ENCODE data around the gene SNTB2. TPM values are rescaled to one million over a fixed set of nuclear protein-coding genes. Genes with fewer than 3 reads are reported as not detected.

Gene SNTB2
- total and polyA plus RNA-seq, 4 donors, result 2.1 to 7.8 (median 4.1) TPM

DNA sequence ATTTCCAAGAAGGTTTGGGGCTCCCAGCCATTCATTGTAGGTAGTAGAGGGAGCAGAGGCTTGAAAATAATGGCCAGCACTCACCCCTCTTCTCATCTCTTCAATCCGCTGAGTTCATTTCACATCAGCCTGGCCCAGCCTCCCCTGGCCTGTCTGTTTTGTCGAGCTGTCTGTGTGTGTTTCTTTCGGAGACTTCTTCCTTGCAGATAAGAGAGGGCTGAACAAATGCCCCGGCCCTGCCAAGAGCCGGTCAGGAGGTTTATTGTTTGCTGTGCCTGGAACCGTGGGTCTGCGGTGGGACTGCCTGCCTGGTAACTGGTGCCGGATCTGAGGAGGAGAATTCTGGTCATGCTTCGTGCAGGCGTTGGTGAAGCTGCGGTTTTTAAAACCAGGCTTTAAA is 127.6 kb downstream of the SNTB2 start (continued):
- TF ChIP-seq REST (IDR thresholded peaks at IDR 0.05) (no peak), YY1 (IDR thresholded peaks at IDR 0.05) (no peak)

DNA sequence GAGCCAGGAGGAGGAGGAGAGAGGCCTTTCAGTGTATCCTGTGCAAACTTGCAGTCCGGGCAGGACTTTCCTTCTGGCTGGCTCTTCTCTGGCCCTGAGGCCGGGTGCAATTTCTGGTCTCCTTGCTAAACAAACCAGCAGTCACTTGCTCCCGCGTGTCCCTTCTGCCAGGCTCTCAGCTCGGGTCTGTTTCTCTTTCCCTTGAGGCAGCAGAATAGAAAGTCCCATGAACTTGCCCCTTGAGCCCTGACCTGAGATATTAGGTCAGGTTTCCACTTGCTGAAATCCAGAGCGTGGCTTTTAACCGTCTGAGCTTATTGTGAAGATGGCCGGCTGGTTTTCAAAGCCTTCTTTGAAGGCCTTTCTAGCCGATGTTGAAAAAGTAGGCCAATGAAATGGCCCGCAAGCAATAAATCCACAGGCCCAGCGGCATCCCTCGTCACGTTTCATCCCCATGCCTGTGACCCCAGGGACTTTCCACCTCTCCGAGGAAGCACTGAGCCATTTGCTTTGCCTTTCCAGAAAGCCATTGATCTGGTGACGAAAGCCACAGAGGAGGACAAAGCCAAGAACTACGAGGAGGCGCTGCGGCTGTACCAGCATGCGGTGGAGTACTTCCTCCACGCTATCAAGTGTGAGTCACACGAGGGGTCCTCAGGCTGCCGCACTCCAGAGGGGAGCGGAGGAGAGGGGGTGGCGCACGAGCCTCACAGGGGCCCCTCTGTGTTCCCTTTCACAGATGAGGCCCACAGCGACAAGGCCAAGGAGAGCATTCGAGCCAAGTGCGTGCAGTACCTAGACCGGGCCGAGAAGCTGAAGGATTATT is 128.7 kb downstream of the SNTB2 start:
- 39% methylated on average over 30 of the region's 30 CpGs for WGBS
- no peaks in the 10 kb centered on the region for H3K27me3 ChIP-seq (ENCODE audit: control insufficient read depth in 4 of 4, insufficient read depth in 4 of 4, low read length in 3 of 4)
- no peak for DNase-seq (ENCODE audit: low spot score)
- peaks cover 16 to 67% (median 52%) of the 10 kb centered on the region in 4 donors for H3K4me1 ChIP-seq (ENCODE audit: control insufficient read depth in 4 of 4, insufficient read depth in 4 of 4, low read length in 3 of 4)
- TF ChIP-seq HNF4G (IDR thresholded peaks at IDR 0.05) (peak; percentile 22), JUND (IDR thresholded peaks at IDR 0.05) (peak in 1 of 2 donors; percentile 9), YY1 (IDR thresholded peaks at IDR 0.05) (peak; percentile 83), TAF1 (conservative IDR thresholded peaks at IDR 0.05) (no peak), RAD21 (IDR thresholded peaks at IDR 0.05) (peak in 1 of 2 donors; percentile 32), RXRA (IDR thresholded peaks at IDR 0.05) (peak; percentile 76 to 82), MAX (IDR thresholded peaks at IDR 0.05) (peak; percentile 77), ATF3 (IDR thresholded peaks at IDR 0.05) (peak; percentile 62), NR2F2 (IDR thresholded peaks at IDR 0.05) (peak; percentile 43), HNF4A (conservative IDR thresholded peaks at IDR 0.05) (peak; percentile 67 to 80), SP1 (IDR thresholded peaks at IDR 0.05) (peak; percentile 72), REST (IDR thresholded peaks at IDR 0.05) (peak; percentile 89), EGR1 (IDR thresholded peaks at IDR 0.05; ENCODE audit: low read depth in 2 of 2) (no peak), ZBTB33 (IDR thresholded peaks at IDR 0.05) (peak; percentile 44), GABPA (IDR thresholded peaks at IDR 0.05 in 1 of 2, conservative IDR thresholded peaks at IDR 0.05 in 1 of 2) (no peak)
- no peaks in the 10 kb centered on the region for H3K9me3 ChIP-seq (ENCODE audit: control insufficient read depth in 4 of 4, low read length in 3 of 4)
- H3K27ac ChIP-seq (ENCODE audit: low read depth in 1 of 2, low read length in 2 of 2), result peak overlapping the region; percentile 75 to 80
- no peak overlapping the region for H3K9ac ChIP-seq (ENCODE audit: low read depth in 1 of 2, low read length in 2 of 2)
- no peak overlapping the region for H3K4me3 ChIP-seq (ENCODE audit: low read depth in 1 of 3, low read length in 3 of 3)
- peaks cover 17 to 25% (median 20%) of the 10 kb centered on the region in 4 donors for H3K36me3 ChIP-seq (ENCODE audit: control insufficient read depth in 4 of 4, insufficient read depth in 3 of 4, low read depth in 1 of 4, low read length in 3 of 4)

All from liver (tissue), 9 donors.